HepG2 (cell line): ENCODE results near the gene DENND4C. TPM values are rescaled to one million over a fixed set of nuclear protein-coding genes. Genes with fewer than 3 reads are reported as not detected.

Experiments used
- ATF6 ChIP-seq: sonication (generic); formaldehyde crosslinking; conservative IDR thresholded peaks from 2 replicates; pipeline ENCODE4 v1.4.0; 2020; ENCODE audit warnings: missing genetic modification reagents
- CREB3 ChIP-seq: sonication (generic); formaldehyde crosslinking; IDR thresholded peaks from 2 replicates; pipeline ENCODE4 v1.5.0; 2020; ENCODE audit warnings: missing genetic modification reagents
- E2F1 ChIP-seq: sonication (generic); formaldehyde crosslinking; IDR thresholded peaks from 2 replicates; pipeline ENCODE4 v1.5.0; 2020; ENCODE audit warnings: missing genetic modification reagents
- FOXP4 ChIP-seq: sonication (generic); formaldehyde crosslinking; IDR thresholded peaks from 2 replicates; pipeline ENCODE4 v1.4.0; 2020; ENCODE audit warnings: missing genetic modification reagents
- GATAD1 ChIP-seq: IDR thresholded peaks from 2 replicates; pipeline ENCODE4 v1.6.1; 2016; ENCODE audit warnings: missing genetic modification reagents, missing compliant biosample characterization
- KDM3A ChIP-seq: IDR thresholded peaks from 2 replicates; pipeline ENCODE4 v1.6.1; 2018; ENCODE audit warnings: low read depth, missing compliant biosample characterization
- MEF2D ChIP-seq: sonication (generic); formaldehyde crosslinking; IDR thresholded peaks from 2 replicates; pipeline ENCODE4 v1.5.1; 2020; ENCODE audit warnings: mild to moderate bottlenecking, missing genetic modification reagents
- MXD4 ChIP-seq: IDR thresholded peaks from 2 replicates; pipeline ENCODE4 v1.6.1; 2016; ENCODE audit warnings: mild to moderate bottlenecking, missing biosample characterization, missing genetic modification reagents
- MYNN ChIP-seq: sonication (generic); formaldehyde crosslinking; IDR thresholded peaks from 2 replicates; pipeline ENCODE4 v1.4.0; 2020; ENCODE audit warnings: mild to moderate bottlenecking, low read depth, missing genetic modification reagents
- NFRKB ChIP-seq: fragments of 450-650 bp; IDR thresholded peaks from 2 replicates; pipeline ENCODE4 v1.6.1; 2017
- NR1H2 ChIP-seq: sonication (generic); formaldehyde crosslinking; IDR thresholded peaks from 2 replicates; pipeline ENCODE4 v1.8.1; 2022; ENCODE audit warnings: low read depth, missing genetic modification reagents, borderline replicate concordance
- RXRA ChIP-seq: sonication (generic); formaldehyde crosslinking; IDR thresholded peaks from 2 replicates; pipeline ENCODE4 v1.5.1; 2020; ENCODE audit warnings: missing genetic modification reagents
- UBTF ChIP-seq: sonication (generic); formaldehyde crosslinking; IDR thresholded peaks from 2 replicates; pipeline ENCODE4 v1.4.0; 2020; ENCODE audit warnings: mild to moderate bottlenecking, missing genetic modification reagents
- ZBTB42 ChIP-seq: sonication (generic); formaldehyde crosslinking; IDR thresholded peaks from 2 replicates; pipeline ENCODE4 v1.5.0; 2020; ENCODE audit warnings: mild to moderate bottlenecking, missing genetic modification reagents
- ZNF549 ChIP-seq: sonication (generic); formaldehyde crosslinking; IDR thresholded peaks from 2 replicates; pipeline ENCODE4 v1.5.0; 2020; ENCODE audit warnings: missing genetic modification reagents
- polyA plus RNA-seq, 8 experiments: library from polyadenylated mRNA; depleted of rRNA in 3 of 8; stranded (reverse) in 7 of 8; unstranded in 1 of 8; fragments of >200 nt; fragmentation: Illumina TruSeq in 4 of 8; extraction: Trizol in 4 of 8; gene quantifications; 2 replicates each; pipeline versions ENCODE4 v1.2.1 to v1.2.3, GENCODE V29; 2011 to 2016; ENCODE audit warnings: low read depth in 4 of 8, missing spikeins in 1 of 8, mixed read lengths in 1 of 8; ENCODE audit not compliant: insufficient read depth in 1 of 8
- total RNA-seq, 5 experiments: library from RNA; depleted of rRNA; stranded (reverse); fragments of >200 nt; fragmentation: Illumina TruSeq; extraction: Trizol; gene quantifications; 2 replicates each; pipeline ENCODE4 v1.2.3, GENCODE V29; 2016; ENCODE audit warnings: low read depth in 1 of 5

The DENND4C gene
- total and polyA plus RNA-seq, 2 of the 13 experiments (the other 11 are each of a cell fraction or from before 2014, with no cell fraction given), result 19.1 to 27.2 TPM

GRCh38 chr9:19229595-19230354 is 718 bp upstream of the DENND4C start (continued):
- TF ChIP-seq CREB3, result 0 out of 2 replicates have a peak, but pooled peaks have one; percentile 17
- 0 out of 2 replicates have a peak, but pooled peaks have one; percentile 33 for TF ChIP-seq KDM3A (CRISPR knock-in tag)
- TF ChIP-seq E2F1 (CRISPR knock-in tag), result no peak
- TF ChIP-seq GATAD1 (CRISPR knock-in tag), result no peak
- TF ChIP-seq MYNN, result no peak
- TF ChIP-seq RXRA (CRISPR knock-in tag), result peak; percentile 69
- no peak for TF ChIP-seq MXD4 (CRISPR knock-in tag)
- TF ChIP-seq NR1H2 (CRISPR knock-in tag), result 0 out of 2 replicates have a peak, but pooled peaks have one; percentile 18
- 0 out of 2 replicates have a peak, but pooled peaks have one; percentile 17 for TF ChIP-seq FOXP4 (CRISPR knock-in tag)
- peak; percentile 31; the same call in 1 of the 2 replicates for TF ChIP-seq UBTF (CRISPR knock-in tag)
- no peak for TF ChIP-seq ZBTB42
- no peak for TF ChIP-seq NFRKB
- no peak for TF ChIP-seq MEF2D (CRISPR knock-in tag)
- no peak for TF ChIP-seq ATF6 (CRISPR knock-in tag)
- TF ChIP-seq ZNF549, result no peak
